HG03025 (cell line): ENCODE data around the gene IRS2.
"Not testable (repeated sequence)": the region's sequence is repeated elsewhere in the genome, so short reads cannot be mapped to it uniquely, and the experiment has no call there.

ENCODE experiments used
- ATAC-seq: cut with Tn5 transposase; IDR thresholded peaks from one replicate; pipeline ENCODE4 v1.9.1; 2021; ENCODE audit warnings: mild to moderate bottlenecking, moderate library complexity; ENCODE audit not compliant: unreplicated experiment, low FRiP score

Gene IRS2, protein sequence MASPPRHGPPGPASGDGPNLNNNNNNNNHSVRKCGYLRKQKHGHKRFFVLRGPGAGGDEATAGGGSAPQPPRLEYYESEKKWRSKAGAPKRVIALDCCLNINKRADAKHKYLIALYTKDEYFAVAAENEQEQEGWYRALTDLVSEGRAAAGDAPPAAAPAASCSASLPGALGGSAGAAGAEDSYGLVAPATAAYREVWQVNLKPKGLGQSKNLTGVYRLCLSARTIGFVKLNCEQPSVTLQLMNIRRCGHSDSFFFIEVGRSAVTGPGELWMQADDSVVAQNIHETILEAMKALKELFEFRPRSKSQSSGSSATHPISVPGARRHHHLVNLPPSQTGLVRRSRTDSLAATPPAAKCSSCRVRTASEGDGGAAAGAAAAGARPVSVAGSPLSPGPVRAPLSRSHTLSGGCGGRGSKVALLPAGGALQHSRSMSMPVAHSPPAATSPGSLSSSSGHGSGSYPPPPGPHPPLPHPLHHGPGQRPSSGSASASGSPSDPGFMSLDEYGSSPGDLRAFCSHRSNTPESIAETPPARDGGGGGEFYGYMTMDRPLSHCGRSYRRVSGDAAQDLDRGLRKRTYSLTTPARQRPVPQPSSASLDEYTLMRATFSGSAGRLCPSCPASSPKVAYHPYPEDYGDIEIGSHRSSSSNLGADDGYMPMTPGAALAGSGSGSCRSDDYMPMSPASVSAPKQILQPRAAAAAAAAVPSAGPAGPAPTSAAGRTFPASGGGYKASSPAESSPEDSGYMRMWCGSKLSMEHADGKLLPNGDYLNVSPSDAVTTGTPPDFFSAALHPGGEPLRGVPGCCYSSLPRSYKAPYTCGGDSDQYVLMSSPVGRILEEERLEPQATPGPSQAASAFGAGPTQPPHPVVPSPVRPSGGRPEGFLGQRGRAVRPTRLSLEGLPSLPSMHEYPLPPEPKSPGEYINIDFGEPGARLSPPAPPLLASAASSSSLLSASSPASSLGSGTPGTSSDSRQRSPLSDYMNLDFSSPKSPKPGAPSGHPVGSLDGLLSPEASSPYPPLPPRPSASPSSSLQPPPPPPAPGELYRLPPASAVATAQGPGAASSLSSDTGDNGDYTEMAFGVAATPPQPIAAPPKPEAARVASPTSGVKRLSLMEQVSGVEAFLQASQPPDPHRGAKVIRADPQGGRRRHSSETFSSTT (N-terminal part only)

DNA sequence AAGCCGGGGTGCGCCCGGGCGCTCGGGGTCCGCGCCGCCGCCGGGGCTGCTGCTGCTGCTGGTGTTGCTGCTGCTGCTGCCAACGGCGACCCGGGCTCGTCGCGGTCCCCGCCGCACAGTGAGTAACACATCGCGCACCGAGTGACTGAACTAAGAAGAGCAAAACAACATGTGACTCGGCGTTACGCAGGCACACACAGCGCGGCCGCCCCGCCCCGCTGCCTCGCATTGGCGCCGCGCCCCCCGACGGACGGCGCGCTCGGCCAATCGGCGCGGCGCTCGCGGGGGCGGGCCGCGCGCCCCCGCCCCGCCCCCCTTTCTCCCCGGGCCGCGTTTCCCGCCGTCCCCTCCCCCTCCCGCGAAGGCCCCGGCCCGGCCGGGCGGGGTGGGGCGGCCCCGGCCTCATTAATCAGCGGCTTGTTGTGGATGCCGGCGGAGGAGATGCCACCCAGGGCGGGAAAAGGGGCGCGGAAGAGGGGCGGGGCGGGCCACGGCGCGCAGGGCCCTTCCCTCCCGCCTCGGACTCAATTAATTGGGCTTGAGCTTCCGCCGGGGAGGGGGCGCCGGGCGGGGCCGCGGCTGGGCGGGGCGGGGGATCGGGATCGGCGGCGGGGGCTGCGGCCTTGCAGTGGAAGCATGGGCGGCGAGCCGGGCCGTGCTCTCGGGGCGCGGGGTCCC, at the start of gene IRS2:
IRS2 (minus strand) TSS at position 127 of the 678 bp plus-strand sequence. CDS start 530 bp downstream, outside the sequence.
- ATAC-seq: peak; percentile 90

DNA sequence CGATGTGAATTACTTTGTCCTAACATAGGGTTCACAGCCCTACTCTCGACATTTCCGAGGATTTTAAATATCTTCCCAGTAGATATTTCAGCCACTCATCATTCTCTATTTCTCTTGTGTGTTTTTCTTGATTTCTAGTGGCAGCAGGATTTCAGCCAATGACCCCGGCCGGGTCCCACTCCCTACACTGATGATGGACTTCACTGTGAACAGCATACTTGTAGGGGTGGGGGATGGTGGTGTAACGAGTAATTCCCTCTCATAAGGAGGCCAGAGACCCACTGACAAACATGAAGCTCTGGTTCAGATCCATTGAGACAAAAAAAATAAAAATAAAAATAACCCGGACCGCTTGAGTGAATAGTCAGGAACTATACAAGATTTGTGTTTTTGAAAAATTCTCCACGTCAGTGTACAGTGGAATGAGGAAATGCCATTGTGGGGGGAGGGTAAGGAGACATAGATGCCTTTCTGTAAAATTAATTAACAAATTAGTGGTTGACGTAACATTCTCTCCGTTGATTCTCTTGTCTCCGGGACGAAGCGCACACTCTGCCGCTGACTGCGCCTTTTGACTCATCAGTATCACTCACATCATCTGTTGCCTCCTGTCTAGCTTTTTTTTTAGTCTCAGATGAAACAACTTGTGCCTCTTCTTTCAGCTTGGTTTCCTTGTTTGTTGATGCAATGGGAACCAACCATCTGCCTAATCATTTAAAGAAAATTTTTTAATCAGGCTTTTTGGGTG, 48.8 kb upstream of the IRS2 start:
- no peak for ATAC-seq

DNA sequence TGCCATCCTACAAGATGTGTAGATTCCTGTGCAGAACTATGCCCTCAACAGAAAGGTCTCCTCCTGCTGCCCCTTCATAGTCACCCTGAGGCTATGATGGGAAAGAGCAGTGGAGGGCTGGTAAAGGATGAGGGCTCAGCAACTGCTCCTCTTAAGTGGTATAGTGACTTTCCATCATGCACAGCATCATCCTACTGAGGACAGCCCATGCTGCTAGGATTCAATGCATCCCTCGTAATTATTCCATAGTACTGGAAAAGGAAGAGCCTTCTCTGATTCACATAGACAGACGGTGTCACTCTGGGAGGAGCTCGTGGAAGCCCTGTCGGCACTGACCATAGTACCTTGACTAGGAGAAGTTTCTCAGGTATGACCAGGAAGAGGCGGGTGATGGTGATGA, 47.6 kb upstream of the IRS2 start:
- ATAC-seq: no peak

DNA sequence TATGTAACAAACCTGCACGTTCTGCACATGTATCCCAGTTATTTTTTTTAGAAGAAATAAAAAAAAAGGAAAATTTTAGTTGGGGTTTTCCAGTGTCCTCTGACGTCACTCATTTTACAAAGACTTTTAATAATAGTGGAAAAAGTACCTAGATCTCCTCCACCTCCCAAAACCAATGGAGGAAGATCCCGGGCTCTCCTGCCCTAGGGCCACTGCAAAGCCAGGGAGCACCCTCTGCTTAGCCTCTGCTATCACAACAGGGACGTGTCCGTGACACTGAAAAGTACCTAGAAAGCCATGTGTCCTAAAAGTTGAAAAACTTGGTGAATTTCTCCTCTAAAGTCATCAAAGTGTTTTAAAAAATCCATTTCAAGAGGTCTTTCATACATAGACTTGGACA, 46.7 kb upstream of the IRS2 start:
- ATAC-seq: no peak

DNA sequence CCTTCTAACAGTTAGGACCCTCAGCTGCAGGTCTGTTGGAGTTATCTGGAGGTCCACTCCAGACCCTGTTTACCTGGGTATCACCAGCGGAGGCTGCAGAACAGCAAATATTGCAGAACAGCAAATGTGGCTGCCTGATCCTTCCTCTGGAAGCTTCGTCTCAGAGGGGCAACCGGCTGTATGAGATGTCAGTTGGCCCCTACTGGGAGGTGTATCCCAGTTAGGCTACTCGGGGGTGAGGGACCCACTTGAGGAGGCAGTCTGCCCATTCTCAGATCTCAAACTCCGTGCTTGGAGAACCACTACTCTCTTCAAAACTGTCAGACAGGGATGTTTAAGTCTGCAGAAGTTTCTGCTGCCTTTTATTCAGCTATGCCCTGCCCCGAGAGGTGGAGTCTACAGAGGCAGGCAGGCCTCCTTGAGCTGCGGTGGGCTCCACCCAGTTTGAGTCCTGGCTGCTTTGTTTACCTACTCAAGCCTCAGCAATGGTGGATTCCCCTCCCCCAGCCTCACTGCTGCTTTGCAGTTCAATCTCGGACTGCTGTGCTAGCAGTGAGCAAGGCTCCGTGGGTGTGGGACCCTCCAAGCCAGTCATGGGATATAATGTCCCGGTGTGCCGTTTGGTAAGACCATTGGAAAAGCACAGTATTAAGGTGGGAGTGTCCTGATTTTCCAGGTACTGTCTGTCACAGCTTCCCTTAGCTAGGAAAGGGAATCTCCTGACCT, 42.4 kb upstream of the IRS2 start:
- ATAC-seq: not testable (repeated sequence)

DNA sequence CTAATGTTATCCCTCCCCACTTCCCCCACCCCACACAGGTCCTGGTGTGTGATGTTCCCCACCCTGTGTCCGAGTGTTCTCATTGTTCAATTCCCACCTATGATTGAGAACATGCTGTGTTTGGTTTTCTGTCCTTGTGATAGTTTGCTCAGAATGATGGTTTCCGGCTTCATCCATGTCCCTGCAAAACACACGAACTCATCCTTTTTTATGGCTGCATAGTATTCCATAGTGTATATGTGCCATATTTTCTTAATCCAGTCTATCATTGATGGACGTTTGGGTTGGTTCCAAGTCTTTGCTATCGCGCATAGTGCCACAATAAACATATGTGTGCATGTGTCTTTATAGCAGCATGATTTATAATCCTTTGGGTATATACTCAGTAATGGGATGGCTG, 36.8 kb upstream of the IRS2 start:
- not testable (repeated sequence) for ATAC-seq

DNA sequence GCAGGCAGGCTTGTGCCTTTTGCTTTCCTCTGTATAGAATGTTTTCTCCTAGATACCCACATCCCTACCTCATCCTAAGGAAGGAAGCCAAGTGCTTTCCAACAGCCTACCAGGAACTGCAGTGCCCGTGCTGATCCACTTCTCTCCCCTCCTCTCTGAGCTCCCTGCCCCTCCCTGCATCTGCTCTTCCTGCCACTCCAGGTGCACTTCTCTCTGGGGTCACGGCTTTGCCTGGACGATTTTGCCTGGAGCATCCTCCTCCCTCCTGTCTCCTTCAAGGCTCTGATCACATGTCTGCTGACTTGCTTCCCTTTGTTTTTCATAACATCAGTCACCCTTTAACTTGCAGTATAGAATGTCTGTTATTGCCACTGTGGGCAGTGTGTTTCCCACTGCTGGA, 34.7 kb upstream of the IRS2 start:
- ATAC-seq: no peak

DNA sequence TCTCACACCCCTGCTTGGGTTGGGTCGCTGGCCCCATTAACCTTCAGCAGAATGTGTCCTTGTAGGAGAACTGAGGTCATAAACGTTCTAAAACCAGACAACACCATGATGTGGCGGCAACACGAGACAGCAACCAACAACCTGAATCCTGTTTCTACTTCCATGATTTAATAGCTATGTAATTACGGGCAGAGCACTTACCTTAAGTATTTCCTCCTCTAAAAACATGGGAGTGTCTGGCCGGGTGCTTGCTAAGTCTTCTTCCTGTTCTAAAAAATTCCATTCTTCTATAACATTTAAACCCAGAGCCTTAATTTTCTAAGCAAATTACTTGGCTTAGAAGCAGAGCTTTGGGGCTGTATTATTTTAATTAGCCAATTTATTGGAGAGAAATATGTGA, 33.5 kb upstream of the IRS2 start:
- ATAC-seq: no peak

DNA sequence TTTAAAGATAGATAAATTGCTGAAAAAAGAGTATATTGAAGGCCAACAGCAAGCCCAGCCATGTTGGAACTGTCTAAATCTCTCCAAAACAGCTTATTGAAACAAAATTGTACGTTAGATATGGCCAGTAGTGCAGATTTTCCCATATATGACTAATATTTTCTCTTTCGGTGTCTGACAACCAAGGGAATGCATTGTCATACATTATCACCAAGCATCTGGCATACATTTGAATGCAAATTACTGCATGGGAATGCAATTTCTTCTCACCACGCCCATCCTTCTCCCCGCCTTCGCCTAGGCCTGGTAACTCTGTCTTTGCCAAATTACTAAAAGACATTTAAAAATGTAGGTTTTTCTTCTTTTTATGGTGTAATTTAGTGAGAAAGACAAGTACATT, 32.5 kb upstream of the IRS2 start:
- no peak for ATAC-seq

DNA sequence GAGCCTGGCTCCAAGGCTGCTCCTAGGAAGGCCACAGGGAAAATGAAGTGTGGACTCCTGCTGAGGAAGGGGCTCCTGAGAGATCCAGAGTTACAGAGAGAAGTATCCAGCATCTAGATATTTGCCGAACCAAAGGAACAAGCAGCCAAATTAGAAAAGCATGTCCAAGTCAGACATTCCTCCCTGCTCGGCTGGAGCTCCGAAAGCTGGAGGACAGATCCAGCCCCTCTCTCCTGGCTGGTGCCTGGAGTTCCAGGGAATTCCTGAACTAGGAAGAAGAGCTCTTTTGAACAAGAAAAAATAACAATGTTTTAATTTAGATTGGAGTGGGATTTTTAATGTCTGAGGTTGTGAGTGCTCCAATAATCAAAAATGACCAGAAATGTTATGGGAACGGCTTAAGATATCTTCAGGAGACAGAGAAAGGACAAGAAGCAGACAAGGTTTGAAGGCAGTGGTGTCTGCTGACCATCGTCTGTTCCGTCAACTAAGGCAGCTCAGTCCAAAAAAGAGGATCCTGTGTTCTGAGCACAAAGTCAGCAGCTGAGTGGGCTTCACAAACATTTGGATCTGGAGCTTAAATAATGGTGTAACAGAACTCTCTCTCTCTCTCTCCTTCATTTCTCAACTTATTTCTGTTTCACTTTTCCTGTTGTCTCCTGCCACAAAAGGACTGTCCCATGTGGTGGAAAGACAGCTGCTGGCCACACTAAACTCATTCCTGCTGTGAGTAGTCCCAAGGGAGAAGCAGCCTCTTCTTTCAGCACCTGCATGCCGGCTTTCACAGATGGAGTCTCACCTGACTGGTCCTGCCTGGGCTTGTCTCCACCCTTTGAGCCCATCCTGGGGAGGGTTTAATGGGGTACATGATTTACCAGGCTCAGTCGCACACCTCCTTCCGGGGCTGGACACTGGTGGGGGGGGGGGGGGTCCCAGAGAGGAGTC, 31.5 kb upstream of the IRS2 start:
- no peak for ATAC-seq

DNA sequence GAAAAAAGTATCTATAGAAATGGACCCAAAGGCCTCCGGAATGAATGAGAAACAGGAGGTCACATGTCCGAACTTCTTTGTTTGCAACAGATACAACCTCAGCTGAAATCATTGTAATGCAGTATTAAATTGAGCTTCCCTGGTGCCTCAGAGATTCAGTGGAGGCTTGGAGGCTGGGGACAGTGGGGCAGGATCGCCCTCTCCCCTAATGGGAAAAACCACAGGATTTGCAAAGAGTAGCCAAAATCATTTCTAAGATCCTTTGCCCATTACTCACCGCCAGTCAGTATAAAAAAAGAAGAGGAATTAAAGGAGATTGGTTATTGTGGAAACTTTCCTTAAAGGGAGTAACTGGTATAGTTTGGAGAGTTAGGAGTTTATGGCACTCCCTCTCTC, 30.4 kb upstream of the IRS2 start:
- ATAC-seq: no peak

DNA sequence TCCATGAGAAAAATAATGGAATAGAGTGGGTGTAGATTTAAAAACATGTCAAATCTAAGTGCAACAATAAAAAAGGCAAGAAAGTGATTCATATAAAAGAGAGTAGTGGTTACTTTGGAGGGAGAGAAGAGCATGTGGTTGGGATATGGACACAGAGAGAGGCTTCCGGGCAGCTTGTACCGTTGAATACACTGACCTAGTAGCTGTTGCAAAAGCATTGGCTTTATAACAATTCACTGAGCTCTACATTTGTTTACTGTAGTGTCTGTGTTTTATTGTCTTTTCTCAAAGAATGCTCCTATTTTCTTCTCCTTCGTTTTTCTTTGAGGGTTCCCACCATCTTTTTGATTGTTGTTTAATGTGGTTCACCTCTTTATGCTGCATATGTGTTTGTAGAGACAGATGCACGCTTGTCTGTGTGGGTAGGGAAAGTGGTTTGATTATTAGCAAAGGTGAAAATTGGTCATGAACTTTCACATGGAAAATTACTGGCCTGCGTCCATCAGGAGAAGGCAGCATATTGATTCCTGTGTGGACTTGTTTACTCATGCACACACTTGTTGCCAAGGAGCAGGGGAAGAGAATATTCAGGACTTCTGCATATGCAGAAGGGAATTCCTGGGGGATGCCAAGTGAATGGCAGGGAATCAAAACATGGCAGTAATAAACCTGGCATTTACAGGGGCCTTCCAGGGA, 29.9 kb upstream of the IRS2 start:
- ATAC-seq: no peak

DNA sequence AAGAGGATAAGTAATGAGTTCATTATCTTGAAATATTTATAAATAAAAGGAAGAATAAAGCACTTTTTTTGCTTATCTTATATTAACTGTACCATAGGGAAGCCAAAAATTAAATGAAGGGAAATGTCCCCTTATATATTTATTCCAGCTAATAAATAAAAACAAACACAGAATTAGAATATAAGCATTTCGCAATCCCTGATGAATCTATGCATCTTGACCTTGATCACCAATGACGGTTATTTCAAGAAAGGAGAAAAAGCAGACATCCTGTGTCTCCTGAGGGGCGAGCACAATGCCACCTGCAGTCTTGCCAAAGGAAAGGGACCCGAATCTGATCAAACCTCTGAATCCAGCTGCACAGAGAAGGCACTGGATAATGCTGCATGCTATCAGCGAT, 29.3 kb upstream of the IRS2 start:
- ATAC-seq: no peak

DNA sequence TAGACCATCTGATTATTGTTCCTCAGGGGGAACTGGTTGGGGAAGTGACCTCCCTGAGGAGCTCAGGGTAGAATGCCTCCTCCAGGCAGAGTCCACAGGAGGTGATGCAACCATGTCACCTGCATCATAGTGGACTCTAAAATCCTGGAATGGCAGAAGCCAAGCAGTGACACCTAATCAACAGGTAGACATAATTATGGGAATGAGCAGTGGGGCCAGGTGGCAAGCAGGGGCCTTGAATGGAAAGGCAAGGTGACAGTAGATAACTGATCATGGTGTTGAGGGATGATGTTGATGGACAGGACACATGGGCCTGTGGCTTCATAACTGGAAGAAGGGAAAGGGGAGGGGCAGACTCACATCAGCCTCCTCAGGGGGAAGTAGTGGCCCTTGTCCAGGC, 27.3 kb upstream of the IRS2 start:
- ATAC-seq: no peak

DNA sequence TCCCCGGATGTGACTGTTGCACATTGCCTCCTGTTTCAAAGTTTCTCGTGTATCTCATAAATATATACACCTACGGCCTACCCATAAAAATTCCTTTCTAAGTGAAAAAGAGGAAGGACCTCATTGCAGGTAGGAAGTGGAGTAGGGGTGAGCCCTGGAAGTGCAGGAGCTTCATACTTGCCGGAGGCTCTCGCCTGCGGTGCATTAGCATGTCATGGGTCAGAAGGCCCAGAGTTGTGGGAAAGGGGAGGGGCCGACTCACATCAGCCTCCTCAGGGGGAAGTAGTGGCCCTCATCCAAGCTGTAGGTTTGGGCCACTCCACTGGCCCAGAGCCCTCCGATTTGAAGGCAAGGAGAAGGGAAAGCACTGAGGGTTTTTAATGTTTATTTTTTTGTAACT, 26.0 kb upstream of the IRS2 start:
- no peak for ATAC-seq

DNA sequence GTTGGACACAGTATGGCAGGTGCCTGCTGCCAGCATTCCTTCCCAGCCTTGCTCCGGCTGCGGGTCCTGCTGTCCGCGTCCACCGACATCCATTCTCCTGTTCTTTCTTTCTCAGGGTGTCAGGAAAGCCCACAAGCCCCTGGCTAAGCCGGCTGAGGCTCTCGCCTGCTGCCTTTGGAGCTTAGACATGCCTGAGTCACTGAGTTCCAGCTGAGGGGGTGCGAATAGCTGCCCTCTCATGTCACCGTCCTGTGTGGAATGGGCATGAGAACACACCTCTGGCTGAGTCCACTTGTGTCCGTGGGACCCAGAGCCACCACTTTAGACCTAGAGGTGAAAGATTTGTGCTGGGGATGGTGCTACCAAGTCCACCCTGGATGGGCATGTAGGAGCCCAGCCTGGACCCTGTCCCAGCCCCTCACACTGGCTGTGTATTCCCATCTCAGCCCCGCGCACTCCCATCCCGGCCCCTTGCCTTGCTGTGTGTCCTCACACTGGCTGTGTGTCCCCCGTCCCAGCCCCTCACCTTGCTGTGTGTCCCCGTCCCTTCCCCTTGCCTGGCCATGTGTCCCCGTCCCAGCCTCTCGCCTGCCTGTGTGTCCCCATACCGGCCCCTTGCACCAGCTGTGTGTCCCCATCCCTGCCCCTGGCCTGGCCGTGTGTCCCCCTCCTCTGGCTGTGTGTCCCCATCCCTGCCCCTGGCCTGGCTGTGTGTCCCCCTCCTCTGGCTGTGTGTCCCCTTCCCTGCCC, 24.6 kb upstream of the IRS2 start:
- no peak for ATAC-seq
